ENCODE results near the gene CLSTN2. TPM values are rescaled to one million over a fixed set of nuclear protein-coding genes. Genes with fewer than 3 reads are reported as not detected.
A peak's percentile ranks its signal among the peaks of the same experiment; 100 is the strongest.

The CLSTN2 gene
- polyA plus RNA-seq, 1 donor from 2014 or later = not detected

GRCh38 chr3:140268610-140269009 is 333.6 kb downstream of the CLSTN2 start:
- no peak overlapping the region for H3K4me3 Mint-ChIP-seq
- H3K9me3 Mint-ChIP-seq = no peaks in the 10 kb centered on the region
- no peaks in the 10 kb centered on the region for H3K4me1 Mint-ChIP-seq
- H3K27ac Mint-ChIP-seq = peak overlapping the region in 1 of 3 donors; percentile 20
- H3K36me3 Mint-ChIP-seq = no peaks in the 10 kb centered on the region
- peaks cover 3% of the 10 kb centered on the region for H3K27me3 Mint-ChIP-seq

GRCh38 chr3:140270329-140270728 is 335.3 kb downstream of the CLSTN2 start:
- no peak overlapping the region for H3K4me3 Mint-ChIP-seq
- no peaks in the 10 kb centered on the region for H3K36me3 Mint-ChIP-seq
- no peaks in the 10 kb centered on the region for H3K4me1 Mint-ChIP-seq
- peaks cover 3% of the 10 kb centered on the region for H3K27me3 Mint-ChIP-seq
- H3K27ac Mint-ChIP-seq = no peak overlapping the region
- no peaks in the 10 kb centered on the region for H3K9me3 Mint-ChIP-seq

GRCh38 chr3:140273542-140274195 is 338.7 kb downstream of the CLSTN2 start:
- no peak overlapping the region for H3K4me3 Mint-ChIP-seq
- H3K36me3 Mint-ChIP-seq = no peaks in the 10 kb centered on the region
- no peaks in the 10 kb centered on the region for H3K4me1 Mint-ChIP-seq
- peaks cover 3% of the 10 kb centered on the region for H3K27me3 Mint-ChIP-seq
- no peaks in the 10 kb centered on the region for H3K9me3 Mint-ChIP-seq
- H3K27ac Mint-ChIP-seq = no peak overlapping the region

- H3K9me3 Mint-ChIP-seq = no peaks in the 10 kb centered on the region
- H3K36me3 Mint-ChIP-seq = no peaks in the 10 kb centered on the region
- H3K27me3 Mint-ChIP-seq = peaks cover 3% of the 10 kb centered on the region
- no peak overlapping the region for H3K4me3 Mint-ChIP-seq
- H3K4me1 Mint-ChIP-seq = no peaks in the 10 kb centered on the region
- H3K27ac Mint-ChIP-seq = no peak overlapping the region
Measured at GRCh38 chr3:140274429-140274828, 339.4 kb downstream of the CLSTN2 start.

GRCh38 chr3:140276703-140277102 is 341.7 kb downstream of the CLSTN2 start:
- no peak overlapping the region for H3K27ac Mint-ChIP-seq
- H3K9me3 Mint-ChIP-seq = peaks cover 0 to 1% (median 0%) of the 10 kb centered on the region in 3 donors
- no peaks in the 10 kb centered on the region for H3K36me3 Mint-ChIP-seq
- H3K4me3 Mint-ChIP-seq = no peak overlapping the region
- no peaks in the 10 kb centered on the region for H3K4me1 Mint-ChIP-seq
- peaks cover 8% of the 10 kb centered on the region for H3K27me3 Mint-ChIP-seq

- Mint-ChIP-seq H3K4me3 (no peak overlapping the region), H3K9me3 (peaks cover 0 to 1% (median 0%) of the 10 kb centered on the region in 3 donors), H3K27ac (no peak overlapping the region), H3K4me1 (no peaks in the 10 kb centered on the region), H3K36me3 (no peaks in the 10 kb centered on the region), H3K27me3 (peaks cover 5% of the 10 kb centered on the region)
Measured at GRCh38 chr3:140277886-140278285, 342.9 kb downstream of the CLSTN2 start.

GRCh38 chr3:140284372-140284771 is 349.4 kb downstream of the CLSTN2 start:
- Mint-ChIP-seq H3K4me1 (no peaks in the 10 kb centered on the region), H3K9me3 (peaks cover 0 to 1% (median 0%) of the 10 kb centered on the region in 3 donors), H3K27me3 (peaks cover 5% of the 10 kb centered on the region), H3K4me3 (no peak overlapping the region), H3K36me3 (no peaks in the 10 kb centered on the region), H3K27ac (no peak overlapping the region)

- H3K4me1 Mint-ChIP-seq = no peaks in the 10 kb centered on the region
- H3K27me3 Mint-ChIP-seq = peaks cover 3% of the 10 kb centered on the region
- no peak overlapping the region for H3K4me3 Mint-ChIP-seq
- peaks cover 0 to 1% (median 0%) of the 10 kb centered on the region in 3 donors for H3K9me3 Mint-ChIP-seq
- H3K27ac Mint-ChIP-seq = no peak overlapping the region
- no peaks in the 10 kb centered on the region for H3K36me3 Mint-ChIP-seq
Measured at GRCh38 chr3:140285380-140285779, 350.4 kb downstream of the CLSTN2 start.

- Mint-ChIP-seq H3K27me3 (peaks cover 5% of the 10 kb centered on the region), H3K4me3 (no peak overlapping the region), H3K4me1 (no peaks in the 10 kb centered on the region), H3K36me3 (no peaks in the 10 kb centered on the region), H3K9me3 (no peaks in the 10 kb centered on the region), H3K27ac (no peak overlapping the region)
Measured at GRCh38 chr3:140288595-140288994, 353.6 kb downstream of the CLSTN2 start.

GRCh38 chr3:140290105-140290504 is 355.1 kb downstream of the CLSTN2 start:
- H3K9me3 Mint-ChIP-seq = no peaks in the 10 kb centered on the region
- H3K36me3 Mint-ChIP-seq = no peaks in the 10 kb centered on the region
- peaks cover 5% of the 10 kb centered on the region for H3K27me3 Mint-ChIP-seq
- H3K27ac Mint-ChIP-seq = no peak overlapping the region
- no peaks in the 10 kb centered on the region for H3K4me1 Mint-ChIP-seq
- no peak overlapping the region for H3K4me3 Mint-ChIP-seq

GRCh38 chr3:140292170-140292569 is 357.2 kb downstream of the CLSTN2 start:
- no peak overlapping the region for H3K27ac Mint-ChIP-seq
- H3K9me3 Mint-ChIP-seq = no peaks in the 10 kb centered on the region
- H3K4me1 Mint-ChIP-seq = no peaks in the 10 kb centered on the region
- H3K4me3 Mint-ChIP-seq = no peak overlapping the region
- peaks cover 5% of the 10 kb centered on the region for H3K27me3 Mint-ChIP-seq
- H3K36me3 Mint-ChIP-seq = no peaks in the 10 kb centered on the region

GRCh38 chr3:140292684-140293083 is 357.7 kb downstream of the CLSTN2 start:
- H3K4me1 Mint-ChIP-seq = no peaks in the 10 kb centered on the region
- H3K9me3 Mint-ChIP-seq = no peaks in the 10 kb centered on the region
- H3K4me3 Mint-ChIP-seq = no peak overlapping the region
- peaks cover 5% of the 10 kb centered on the region for H3K27me3 Mint-ChIP-seq
- H3K27ac Mint-ChIP-seq = no peak overlapping the region
- no peaks in the 10 kb centered on the region for H3K36me3 Mint-ChIP-seq

- no peaks in the 10 kb centered on the region for H3K36me3 Mint-ChIP-seq
- no peaks in the 10 kb centered on the region for H3K9me3 Mint-ChIP-seq
- no peak overlapping the region for H3K4me3 Mint-ChIP-seq
- no peaks in the 10 kb centered on the region for H3K4me1 Mint-ChIP-seq
- peaks cover 5% of the 10 kb centered on the region for H3K27me3 Mint-ChIP-seq
- H3K27ac Mint-ChIP-seq = no peak overlapping the region
Measured at GRCh38 chr3:140294058-140294457, 359.1 kb downstream of the CLSTN2 start.

GRCh38 chr3:140296796-140297352 is 361.9 kb downstream of the CLSTN2 start:
- no peak overlapping the region for H3K4me3 Mint-ChIP-seq
- no peaks in the 10 kb centered on the region for H3K4me1 Mint-ChIP-seq
- H3K9me3 Mint-ChIP-seq = no peaks in the 10 kb centered on the region
- H3K27ac Mint-ChIP-seq = peak overlapping the region in 1 of 3 donors; percentile 65
- no peaks in the 10 kb centered on the region for H3K36me3 Mint-ChIP-seq
- peaks cover 2% of the 10 kb centered on the region for H3K27me3 Mint-ChIP-seq

- Mint-ChIP-seq H3K27ac (no peak overlapping the region), H3K36me3 (no peaks in the 10 kb centered on the region), H3K9me3 (no peaks in the 10 kb centered on the region), H3K4me1 (no peaks in the 10 kb centered on the region), H3K27me3 (peaks cover 2% of the 10 kb centered on the region), H3K4me3 (no peak overlapping the region)
Measured at GRCh38 chr3:140298043-140298442, 363.1 kb downstream of the CLSTN2 start.

GRCh38 chr3:140298569-140299070 is 363.6 kb downstream of the CLSTN2 start:
- Mint-ChIP-seq H3K4me3 (no peak overlapping the region), H3K4me1 (no peaks in the 10 kb centered on the region), H3K27ac (no peak overlapping the region), H3K27me3 (peaks cover 2% of the 10 kb centered on the region), H3K36me3 (no peaks in the 10 kb centered on the region), H3K9me3 (no peaks in the 10 kb centered on the region)
